HUES6 (cell line): ENCODE results near the gene PDSS2.
A peak's percentile ranks its signal among the peaks of the same experiment; 100 is the strongest.

Experiments used
- H3K27ac ChIP-seq: 2 replicates; pipeline ENCODE4 v1.7.0; 2013; ENCODE audit warnings: low read depth, mild to moderate bottlenecking, low read length, inconsistent platforms
- H3K27me3 ChIP-seq: 2 replicates; pipeline ENCODE4 v1.6.1; 2013; ENCODE audit warnings: low read length; ENCODE audit not compliant: control insufficient read depth, insufficient read depth
- H3K36me3 ChIP-seq: 2 replicates; pipeline ENCODE4 v1.6.1; 2013; ENCODE audit warnings: low read length; ENCODE audit not compliant: control insufficient read depth, insufficient read depth
- H3K4me1 ChIP-seq: 2 replicates; pipeline ENCODE4 v1.6.1; 2013; ENCODE audit warnings: low read length; ENCODE audit not compliant: control insufficient read depth, insufficient read depth
- H3K4me3 ChIP-seq: 2 replicates; pipeline ENCODE4 v1.5.1; 2013; ENCODE audit warnings: low read depth, low read length
- H3K9ac ChIP-seq: one replicate; pipeline ENCODE4 v1.6.1; 2013; ENCODE audit warnings: mild to moderate bottlenecking, low read length
- H3K9me3 ChIP-seq: 2 replicates; pipeline ENCODE4 v1.6.1; 2013; ENCODE audit warnings: low read depth, low read length; ENCODE audit not compliant: control insufficient read depth, insufficient read depth

Gene PDSS2

DNA sequence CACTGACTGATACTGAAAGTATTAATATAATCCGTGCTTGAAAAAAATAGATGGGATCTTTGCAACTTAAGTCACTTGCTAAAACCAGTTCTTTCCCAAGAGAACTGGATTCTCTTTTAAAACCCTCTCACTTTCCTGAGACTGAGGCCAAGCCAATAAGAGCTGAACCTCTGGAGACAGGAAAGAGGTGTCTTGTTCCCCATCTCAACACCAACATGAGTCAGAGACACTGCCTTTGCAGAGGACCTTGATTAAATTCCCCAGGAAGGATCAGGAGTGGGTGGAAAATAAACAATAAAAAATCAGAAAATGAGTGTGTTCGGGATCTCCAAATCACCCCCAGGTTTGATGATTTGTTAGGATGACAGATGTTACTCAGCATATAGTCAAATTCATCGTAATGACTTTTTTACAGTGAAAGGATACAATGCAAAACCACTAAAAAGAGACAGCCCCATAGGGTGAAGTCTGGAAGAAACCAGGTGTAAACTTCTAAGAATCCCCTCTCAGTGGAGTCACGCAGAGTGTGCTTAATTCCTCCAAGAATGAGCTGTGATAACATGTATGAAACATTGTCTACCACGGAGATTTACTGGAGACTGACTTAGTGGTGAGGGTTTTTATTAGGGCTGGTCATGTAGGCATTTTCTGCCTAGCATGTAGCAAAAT lies 221.2 kb downstream of the PDSS2 start:
- no peak overlapping the region for H3K27ac ChIP-seq
- H3K27me3 ChIP-seq, result no peaks in the 10 kb centered on the region
- H3K9ac ChIP-seq, result no peak overlapping the region
- H3K36me3 ChIP-seq, result no peaks in the 10 kb centered on the region
- H3K4me3 ChIP-seq, result no peak overlapping the region
- no peaks in the 10 kb centered on the region for H3K9me3 ChIP-seq
- H3K4me1 ChIP-seq, result peaks cover 4% of the 10 kb centered on the region; the same call in 1 of the 2 replicates

DNA sequence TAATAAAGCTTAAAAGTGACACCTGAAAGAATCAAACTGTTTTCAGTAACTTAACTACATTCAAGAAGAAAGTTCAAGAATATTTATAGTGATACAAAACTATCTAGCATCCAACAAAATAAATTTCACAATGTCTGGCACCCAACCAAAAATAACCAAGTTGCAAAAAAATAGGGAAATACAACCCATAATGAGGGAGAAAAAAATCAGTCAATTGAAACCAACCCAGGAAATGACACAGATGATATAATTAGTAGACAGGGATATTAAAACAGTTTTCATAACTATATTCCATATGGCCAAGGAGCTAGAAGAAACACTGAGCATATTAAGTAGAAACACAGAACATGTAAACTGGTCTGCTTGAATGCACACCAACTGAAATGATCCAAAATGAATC lies 223.9 kb downstream of the PDSS2 start:
- H3K27ac ChIP-seq, result no peak overlapping the region
- H3K4me1 ChIP-seq, result peaks cover 6% of the 10 kb centered on the region; the same call in 1 of the 2 replicates
- no peak overlapping the region for H3K4me3 ChIP-seq
- H3K27me3 ChIP-seq, result no peaks in the 10 kb centered on the region
- H3K36me3 ChIP-seq, result no peaks in the 10 kb centered on the region
- no peak overlapping the region for H3K9ac ChIP-seq
- H3K9me3 ChIP-seq, result no peaks in the 10 kb centered on the region

DNA sequence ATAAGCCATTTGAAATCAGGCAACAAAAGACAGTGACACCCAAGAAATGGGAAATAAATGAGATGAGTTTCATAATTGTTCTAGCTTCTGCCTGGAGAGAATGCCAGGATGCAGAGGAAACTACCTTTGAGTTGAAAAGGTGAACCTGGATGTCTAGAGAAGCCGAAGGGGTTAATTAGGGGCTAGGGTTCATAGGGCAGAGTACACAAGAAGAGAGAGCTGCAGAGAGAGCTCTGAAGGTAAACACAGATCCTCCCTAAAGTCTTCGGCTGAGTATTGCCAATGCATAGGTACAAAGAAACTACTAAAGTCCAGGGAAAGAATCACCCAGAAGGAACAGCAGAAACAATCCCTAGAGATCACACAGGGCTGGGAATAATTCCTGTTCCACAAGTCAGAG lies 224.4 kb downstream of the PDSS2 start:
- Histone ChIP-seq H3K4me3 (no peak overlapping the region), H3K4me1 (peaks cover 6% of the 10 kb centered on the region; the same call in 1 of the 2 replicates), H3K27ac (no peak overlapping the region), H3K9ac (no peak overlapping the region), H3K9me3 (no peaks in the 10 kb centered on the region), H3K27me3 (no peaks in the 10 kb centered on the region), H3K36me3 (no peaks in the 10 kb centered on the region)

DNA sequence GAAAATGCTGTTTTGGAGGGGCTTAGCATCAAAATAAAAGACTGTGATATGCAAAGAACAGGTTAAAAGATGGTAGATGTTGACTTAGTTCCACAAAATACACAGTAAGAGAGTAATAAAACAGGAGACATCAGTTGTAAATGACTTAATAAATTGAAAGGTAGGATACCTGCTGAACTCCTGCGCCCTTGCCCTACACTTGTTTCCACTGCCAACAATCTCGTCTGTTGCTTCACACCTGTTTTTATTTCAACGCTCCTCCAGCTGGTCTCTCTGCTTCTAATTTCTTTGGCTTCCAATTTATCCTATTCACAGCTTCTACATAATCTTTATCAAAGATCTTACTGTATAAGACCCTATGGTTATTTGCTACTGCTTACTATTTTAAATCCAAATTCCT lies 228.1 kb downstream of the PDSS2 start:
- no peaks in the 10 kb centered on the region for H3K27me3 ChIP-seq
- peaks cover 6% of the 10 kb centered on the region; the same call in 1 of the 2 replicates for H3K4me1 ChIP-seq
- no peaks in the 10 kb centered on the region for H3K9me3 ChIP-seq
- H3K27ac ChIP-seq, result no peak overlapping the region
- no peaks in the 10 kb centered on the region for H3K36me3 ChIP-seq
- H3K4me3 ChIP-seq, result no peak overlapping the region
- H3K9ac ChIP-seq, result no peak overlapping the region

DNA sequence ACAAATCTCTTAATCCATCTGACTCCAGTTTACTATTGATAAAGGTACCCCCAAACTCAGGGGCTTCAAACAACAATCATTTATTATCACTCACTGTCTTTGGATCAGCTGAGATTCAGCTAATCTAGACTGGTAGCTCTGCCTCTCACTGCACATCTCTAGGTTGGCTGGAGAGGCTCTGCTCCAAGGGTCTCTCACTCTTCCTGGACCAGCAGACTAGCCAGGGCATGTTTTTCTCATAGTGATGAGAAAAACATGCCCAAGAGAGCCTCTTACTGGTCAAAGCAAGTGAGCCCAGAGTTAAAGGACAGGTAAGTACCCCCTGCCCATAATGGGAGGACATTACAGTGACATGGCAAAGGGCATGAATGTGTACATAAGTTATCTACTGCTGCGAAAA lies 228.9 kb downstream of the PDSS2 start:
- H3K9ac ChIP-seq, result no peak overlapping the region
- H3K4me1 ChIP-seq, result peaks cover 6% of the 10 kb centered on the region; the same call in 1 of the 2 replicates
- no peak overlapping the region for H3K4me3 ChIP-seq
- H3K9me3 ChIP-seq, result no peaks in the 10 kb centered on the region
- 0 out of 2 replicates have a peak overlapping the region, but pooled peaks have one; percentile 2 for H3K27ac ChIP-seq
- no peaks in the 10 kb centered on the region for H3K36me3 ChIP-seq
- H3K27me3 ChIP-seq, result no peaks in the 10 kb centered on the region

DNA sequence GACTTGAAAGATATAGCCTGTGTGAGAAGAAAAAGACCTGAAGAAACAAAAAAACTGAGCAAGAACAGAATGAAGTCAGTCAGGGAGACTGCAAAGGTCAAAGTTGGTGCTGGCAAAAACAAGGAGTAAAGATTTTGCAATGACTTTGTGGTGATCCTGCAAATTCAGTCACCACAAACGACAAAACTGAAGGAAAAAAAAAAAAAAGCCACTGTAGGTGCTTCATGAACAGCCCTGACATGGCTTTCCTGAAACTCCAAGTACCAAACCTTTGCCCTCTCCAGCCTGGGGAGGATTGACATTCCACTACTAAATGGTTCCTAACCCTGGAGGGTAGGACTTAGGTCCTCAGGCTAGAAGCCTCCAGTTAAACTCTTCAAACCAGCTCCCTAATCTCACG lies 229.3 kb downstream of the PDSS2 start:
- Histone ChIP-seq H3K36me3 (no peaks in the 10 kb centered on the region), H3K27ac (0 out of 2 replicates have a peak overlapping the region, but pooled peaks have one; percentile 2), H3K9me3 (no peaks in the 10 kb centered on the region), H3K9ac (no peak overlapping the region), H3K4me1 (peaks cover 6% of the 10 kb centered on the region; the same call in 1 of the 2 replicates), H3K4me3 (no peak overlapping the region), H3K27me3 (no peaks in the 10 kb centered on the region)

DNA sequence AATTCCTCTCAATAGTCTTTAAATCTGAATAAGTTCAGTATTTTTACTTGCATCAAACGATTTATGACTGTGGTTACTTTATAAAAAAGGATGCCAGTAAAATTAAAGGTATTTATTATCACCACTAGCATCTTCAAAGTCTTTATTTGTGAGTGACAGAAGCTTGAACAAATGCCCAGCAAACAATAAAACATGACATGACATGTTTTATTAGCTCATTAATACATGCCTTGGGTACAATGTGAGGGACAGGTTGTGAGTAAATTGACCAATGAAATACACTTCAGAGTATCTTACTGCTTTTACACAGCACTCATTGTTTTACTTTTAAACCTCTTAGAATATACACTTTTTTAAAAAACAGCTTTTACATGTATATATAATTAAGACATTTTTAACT lies 230.6 kb downstream of the PDSS2 start:
- Histone ChIP-seq H3K9ac (no peak overlapping the region), H3K27me3 (no peaks in the 10 kb centered on the region), H3K4me3 (no peak overlapping the region), H3K36me3 (no peaks in the 10 kb centered on the region), H3K27ac (no peak overlapping the region), H3K4me1 (peaks cover 8% of the 10 kb centered on the region), H3K9me3 (no peaks in the 10 kb centered on the region)

DNA sequence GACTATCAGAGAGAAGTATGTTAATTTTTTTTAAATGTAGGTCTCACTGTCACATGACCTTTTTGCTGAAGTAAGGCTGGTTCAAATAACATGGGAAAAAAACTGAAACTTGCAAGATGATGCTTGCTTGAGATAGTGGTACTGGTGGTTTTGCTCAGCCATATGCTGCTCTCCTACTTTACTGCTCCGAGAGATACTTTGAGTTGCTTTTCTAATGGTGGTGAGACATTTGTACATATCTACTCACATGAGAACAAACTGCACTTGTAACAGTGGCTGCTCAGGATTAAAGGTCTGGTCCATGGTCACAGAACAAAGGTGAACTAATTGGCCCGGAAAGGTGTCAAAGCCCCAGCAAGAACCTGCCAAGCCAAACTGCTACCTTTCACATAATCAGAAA lies 237.8 kb downstream of the PDSS2 start:
- no peak overlapping the region for H3K9ac ChIP-seq
- no peaks in the 10 kb centered on the region for H3K27me3 ChIP-seq
- H3K4me3 ChIP-seq, result no peak overlapping the region
- no peaks in the 10 kb centered on the region for H3K9me3 ChIP-seq
- H3K27ac ChIP-seq, result no peak overlapping the region
- H3K4me1 ChIP-seq, result peaks cover 4% of the 10 kb centered on the region; the same call in 1 of the 2 replicates
- H3K36me3 ChIP-seq, result no peaks in the 10 kb centered on the region

DNA sequence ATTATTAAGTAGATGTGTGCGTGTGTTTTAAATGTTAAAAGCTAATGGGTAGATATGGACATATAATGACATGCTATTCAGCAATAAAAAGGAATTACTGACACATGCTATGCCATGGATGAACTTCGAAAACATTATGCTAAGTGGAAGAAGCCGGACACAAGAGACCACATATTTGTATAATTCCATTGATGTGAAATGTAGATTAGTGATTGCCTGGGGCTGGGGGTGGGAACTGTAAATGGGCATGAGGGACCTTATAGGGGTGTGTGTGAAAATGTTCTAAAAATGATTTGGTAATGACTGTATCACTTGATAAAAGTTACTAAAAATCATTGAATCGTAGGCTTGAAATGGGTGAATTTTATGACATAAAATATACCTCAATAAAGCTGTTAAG lies 239.5 kb downstream of the PDSS2 start:
- H3K9me3 ChIP-seq, result no peaks in the 10 kb centered on the region

DNA sequence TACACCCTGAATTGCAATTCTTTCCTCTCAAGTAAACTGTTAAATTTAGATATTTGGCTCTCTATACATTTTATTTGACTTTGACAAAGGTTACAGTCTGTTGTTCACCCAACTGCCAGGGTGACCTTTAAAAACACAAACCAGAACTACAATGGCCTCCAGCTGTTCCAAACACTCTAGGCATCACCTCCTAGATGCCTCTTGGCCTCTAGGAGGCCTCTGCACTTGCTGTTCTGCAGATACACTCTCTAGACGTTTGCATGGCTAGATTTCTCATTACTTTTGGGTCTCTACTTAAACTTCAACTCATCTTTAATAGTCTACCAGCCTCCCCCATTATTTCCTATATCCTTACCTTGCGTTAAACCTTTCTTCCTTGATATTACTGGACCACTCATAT lies 241.2 kb downstream of the PDSS2 start:
- H3K4me1 ChIP-seq, result no peaks in the 10 kb centered on the region
- no peak overlapping the region for H3K9ac ChIP-seq
- H3K9me3 ChIP-seq, result no peaks in the 10 kb centered on the region
- no peak overlapping the region for H3K4me3 ChIP-seq
- H3K27me3 ChIP-seq, result no peaks in the 10 kb centered on the region
- no peak overlapping the region for H3K27ac ChIP-seq
- no peaks in the 10 kb centered on the region for H3K36me3 ChIP-seq

More for the DNA sequence above, 239.5 kb downstream of the PDSS2 start:
- Histone ChIP-seq H3K27me3 (no peaks in the 10 kb centered on the region), H3K9ac (no peak overlapping the region), H3K36me3 (no peaks in the 10 kb centered on the region), H3K4me1 (peaks cover 4% of the 10 kb centered on the region; the same call in 1 of the 2 replicates), H3K27ac (no peak overlapping the region), H3K4me3 (no peak overlapping the region)

DNA sequence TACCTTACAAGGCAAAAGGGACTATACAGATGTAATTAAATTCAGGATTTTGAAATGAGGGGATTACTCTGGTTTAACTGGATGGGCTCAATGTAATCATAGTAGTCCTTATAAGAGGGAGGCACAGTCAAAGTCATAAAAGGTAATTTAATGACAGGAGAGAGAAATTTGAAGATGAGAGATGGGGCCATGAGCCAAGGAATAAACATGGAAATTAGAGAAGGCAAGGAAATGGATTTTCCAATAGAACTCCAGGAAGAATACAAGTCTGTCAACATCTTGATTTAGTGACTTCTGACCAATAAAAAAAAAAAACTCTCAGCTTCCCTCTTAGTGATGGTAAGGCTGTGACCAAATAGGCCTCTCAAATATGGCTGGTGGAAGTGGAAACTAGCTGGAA lies 242.1 kb downstream of the PDSS2 start:
- Histone ChIP-seq H3K9me3 (no peaks in the 10 kb centered on the region), H3K27me3 (no peaks in the 10 kb centered on the region), H3K27ac (no peak overlapping the region), H3K4me3 (no peak overlapping the region), H3K9ac (no peak overlapping the region), H3K36me3 (no peaks in the 10 kb centered on the region), H3K4me1 (0 out of 2 replicates have a peak, but pooled peaks cover under 1% of the 10 kb centered on the region)
